HEK293 (cell line): Measurements from ENCODE around the gene PPFIBP1.

ENCODE experiments used
- CTCF ChIA-PET: fragments of 350-600 bp; formaldehyde crosslinking; extraction: SDS; loops from one replicate; lab custom pipeline; 2021; ENCODE audit warnings: antibody characterized with exemption; lab: Yijun Ruan, JAX
- POLR2A ChIA-PET: fragments of 300-600 bp; formaldehyde crosslinking; extraction: SDS; loops from one replicate; lab custom pipeline; 2020; ENCODE audit warnings: antibody characterized with exemption, inconsistent platforms; lab: Yijun Ruan, JAX
- H3K27ac ChIP-seq: fragments of 200-500 bp; sonication (Bioruptor generic); 2 replicates; pipeline ENCODE4 v1.5.1; 2014; ENCODE audit warnings: low read depth, low read length, control low read depth, inconsistent platforms; ENCODE audit errors: extremely low read depth
- H3K36me3 ChIP-seq, 2 experiments: fragments of 200-500 bp in 1 of 2; sonication (Bioruptor generic) in 1 of 2; 1 replicate in 1 of 2; 2 replicates in 1 of 2; pipeline ENCODE4 v1.5.1; 2014 to 2017; ENCODE audit warnings: inconsistent platforms in 2 of 2, low read length in 2 of 2; ENCODE audit not compliant: control insufficient read depth in 2 of 2, insufficient read depth in 1 of 2
- H3K4me1 ChIP-seq: fragments of 200-500 bp; sonication (Bioruptor generic); 2 replicates; pipeline ENCODE4 v1.5.1; 2014; ENCODE audit warnings: mild to moderate bottlenecking, low read length, inconsistent platforms; ENCODE audit not compliant: control insufficient read depth, insufficient read depth
- H3K4me3 ChIP-seq: 2 replicates; pipeline ENCODE4 v1.5.1; 2011; ENCODE audit warnings: low read depth, mild to moderate bottlenecking, control low read depth, low read length, moderate library complexity
- H3K9me3 ChIP-seq: fragments of 200-500 bp; sonication (Bioruptor generic); 2 replicates; pipeline ENCODE4 v1.5.1; 2014; ENCODE audit warnings: low read depth, low read length, inconsistent platforms; ENCODE audit not compliant: control insufficient read depth, insufficient read depth
- AEBP2 ChIP-seq: fragments of 450-650 bp; formaldehyde crosslinking; IDR thresholded peaks from 2 replicates; pipeline ENCODE4 v1.5.1; 2016; ENCODE audit warnings: missing biosample characterization, missing genetic modification characterization, borderline replicate concordance
- IKZF3 ChIP-seq: fragments of 450-650 bp; IDR thresholded peaks from 2 replicates; pipeline ENCODE4 v1.5.0; 2018; ENCODE audit warnings: missing biosample characterization, mild to moderate bottlenecking, missing genetic modification characterization, moderate library complexity
- OVOL3 ChIP-seq: fragments of 450-650 bp; formaldehyde crosslinking; IDR thresholded peaks from 2 replicates; pipeline ENCODE4 v1.5.1; 2016; ENCODE audit warnings: missing biosample characterization, missing genetic modification characterization
- PRDM4 ChIP-seq: fragments of 450-650 bp; formaldehyde crosslinking; IDR thresholded peaks from 2 replicates; pipeline ENCODE4 v1.5.1; 2017; ENCODE audit warnings: missing biosample characterization, missing genetic modification characterization
- WT1 ChIP-seq: fragments of 450-650 bp; formaldehyde crosslinking; IDR thresholded peaks from 2 replicates; pipeline ENCODE4 v1.5.1; 2016; ENCODE audit warnings: missing biosample characterization, missing genetic modification characterization
- ZBTB1 ChIP-seq: fragments of 450-650 bp; formaldehyde crosslinking; IDR thresholded peaks from 2 replicates; pipeline ENCODE4 v1.5.1; 2016; ENCODE audit warnings: missing biosample characterization, missing genetic modification characterization
- ZBTB26 ChIP-seq: fragments of 450-650 bp; formaldehyde crosslinking; optimal IDR thresholded peaks from 2 replicates; pipeline ENCODE3; 2016; ENCODE audit warnings: missing biosample characterization, mild to moderate bottlenecking, missing genetic modification characterization
- ZBTB6 ChIP-seq: fragments of 450-650 bp; formaldehyde crosslinking; IDR thresholded peaks from 2 replicates; pipeline ENCODE4 v1.5.1; 2017; ENCODE audit warnings: missing biosample characterization, missing genetic modification characterization
- ZFHX2 ChIP-seq: fragments of 450-650 bp; formaldehyde crosslinking; conservative IDR thresholded peaks from 2 replicates; pipeline ENCODE4 v1.5.1; 2016; ENCODE audit warnings: missing biosample characterization, missing genetic modification characterization
- ZFP37 ChIP-seq: fragments of 450-650 bp; formaldehyde crosslinking; IDR thresholded peaks from 2 replicates; pipeline ENCODE4 v1.5.1; 2016; ENCODE audit warnings: missing biosample characterization, missing genetic modification characterization
- ZIC2 ChIP-seq: fragments of 450-650 bp; formaldehyde crosslinking; IDR thresholded peaks from 2 replicates; pipeline ENCODE4 v1.5.1; 2016; ENCODE audit warnings: missing biosample characterization, missing genetic modification characterization
- ZNF112 ChIP-seq: fragments of 450-650 bp; formaldehyde crosslinking; IDR thresholded peaks from 2 replicates; pipeline ENCODE4 v1.5.0; 2017; ENCODE audit warnings: missing biosample characterization, missing genetic modification characterization
- ZNF140 ChIP-seq: fragments of 450-650 bp; formaldehyde crosslinking; IDR thresholded peaks from 2 replicates; pipeline ENCODE4 v1.5.1; 2016; ENCODE audit warnings: missing biosample characterization, missing genetic modification characterization
- ZNF169 ChIP-seq: fragments of 450-650 bp; formaldehyde crosslinking; IDR thresholded peaks from 2 replicates; pipeline ENCODE4 v1.5.1; 2016; ENCODE audit warnings: missing biosample characterization, missing genetic modification characterization
- ZNF302 ChIP-seq: fragments of 450-650 bp; formaldehyde crosslinking; IDR thresholded peaks from 2 replicates; pipeline ENCODE4 v1.5.1; 2016; ENCODE audit warnings: missing biosample characterization, missing genetic modification characterization, low read depth
- ZNF366 ChIP-seq: fragments of 450-650 bp; formaldehyde crosslinking; conservative IDR thresholded peaks from 2 replicates; pipeline ENCODE4 v1.5.1; 2016; ENCODE audit warnings: missing biosample characterization, missing genetic modification characterization
- ZNF394 ChIP-seq: fragments of 450-650 bp; formaldehyde crosslinking; IDR thresholded peaks from 2 replicates; pipeline ENCODE4 v1.5.1; 2016; ENCODE audit warnings: missing biosample characterization, missing genetic modification characterization, mild to moderate bottlenecking, moderate library complexity, borderline replicate concordance
- ZNF423 ChIP-seq: fragments of 450-650 bp; formaldehyde crosslinking; IDR thresholded peaks from 2 replicates; pipeline ENCODE4 v1.5.1; 2016; ENCODE audit warnings: missing biosample characterization, missing genetic modification characterization
- ZNF521 ChIP-seq: fragments of 450-650 bp; formaldehyde crosslinking; IDR thresholded peaks from 2 replicates; pipeline ENCODE4 v1.5.1; 2017; ENCODE audit warnings: missing biosample characterization, mild to moderate bottlenecking, missing genetic modification characterization
- ZNF530 ChIP-seq: fragments of 450-650 bp; formaldehyde crosslinking; IDR thresholded peaks from 2 replicates; pipeline ENCODE4 v1.5.1; 2016; ENCODE audit warnings: low read depth, missing biosample characterization, missing genetic modification characterization
- ZNF549 ChIP-seq: fragments of 450-650 bp; IDR thresholded peaks from 2 replicates; pipeline ENCODE4 v1.5.1; 2018; ENCODE audit warnings: missing biosample characterization, missing genetic modification characterization, mild to moderate bottlenecking, inconsistent platforms, moderate library complexity
- ZNF555 ChIP-seq: fragments of 450-650 bp; formaldehyde crosslinking; conservative IDR thresholded peaks from 2 replicates; pipeline ENCODE4 v1.5.1; 2017; ENCODE audit warnings: missing biosample characterization, mild to moderate bottlenecking, missing genetic modification characterization, inconsistent platforms
- ZNF610 ChIP-seq: fragments of 450-650 bp; formaldehyde crosslinking; IDR thresholded peaks from 2 replicates; pipeline ENCODE4 v1.5.1; 2016; ENCODE audit warnings: missing biosample characterization, missing genetic modification characterization, borderline replicate concordance
- ZNF621 ChIP-seq: fragments of 450-650 bp; formaldehyde crosslinking; IDR thresholded peaks from 2 replicates; pipeline ENCODE4 v1.5.1; 2017; ENCODE audit warnings: missing biosample characterization, missing genetic modification characterization
- ZNF629 ChIP-seq: fragments of 450-650 bp; formaldehyde crosslinking; IDR thresholded peaks from 2 replicates; pipeline ENCODE4 v1.5.1; 2017; ENCODE audit warnings: missing biosample characterization, missing genetic modification characterization
- ZNF670 ChIP-seq: fragments of 450-650 bp; formaldehyde crosslinking; IDR thresholded peaks from 2 replicates; pipeline ENCODE4 v1.5.1; 2016; ENCODE audit warnings: missing biosample characterization, missing genetic modification characterization, low read depth
- ZNF701 ChIP-seq: fragments of 450-650 bp; formaldehyde crosslinking; IDR thresholded peaks from 2 replicates; pipeline ENCODE4 v1.5.1; 2016; ENCODE audit warnings: missing biosample characterization, missing genetic modification characterization
- ZNF76 ChIP-seq: fragments of 450-650 bp; formaldehyde crosslinking; IDR thresholded peaks from 2 replicates; pipeline ENCODE4; 2016; ENCODE audit warnings: low read depth, missing biosample characterization, missing genetic modification characterization, borderline replicate concordance
- ZSCAN16 ChIP-seq: fragments of 450-650 bp; formaldehyde crosslinking; IDR thresholded peaks from 2 replicates; pipeline ENCODE4 v1.5.1; 2016; ENCODE audit warnings: missing biosample characterization, missing genetic modification characterization

PPFIBP1 gene

GRCh38 chr12:27711317-27711682, 187.3 kb downstream of the PPFIBP1 start (continued):
- TF ChIP-seq ZNF610 (no peak), ZNF140 (tag by site-specific recombination) (no peak), ZNF423 (no peak)
- TF ChIP-seq, all 188 proteins: peak for 3

- POLR2A ChIA-PET = no interaction called here
- TF ChIP-seq ZBTB1 (tag by site-specific recombination) (no peak), WT1 (tag by site-specific recombination) (no peak), ZNF302 (tag by site-specific recombination) (no peak), PRDM4 (tag by site-specific recombination) (no peak), ZNF621 (tag by site-specific recombination) (no peak), ZNF549 (tag by site-specific recombination) (no peak), ZNF112 (tag by site-specific recombination) (no peak), ZNF670 (tag by site-specific recombination) (no peak), ZNF169 (tag by site-specific recombination) (no peak), ZNF555 (tag by site-specific recombination) (no peak)
- H3K9me3 ChIP-seq = no peaks in the 10 kb centered on the region
- H3K4me3 ChIP-seq = peak overlapping the region; percentile 93
- H3K27ac ChIP-seq = no peak overlapping the region
- CTCF ChIA-PET = interaction anchor here (0.6 kb wide), 1 partner anchor 280 kb away, joined by 3 read pairs; no protein-coding TSS in a partner anchor
- peaks cover 25 to 26% of the 10 kb centered on the region in 2 experiments for H3K36me3 ChIP-seq
- 0 out of 2 replicates have a peak, but pooled peaks cover 2% of the 10 kb centered on the region for H3K4me1 ChIP-seq
Measured at GRCh38 chr12:27711967-27712366, 188.0 kb downstream of the PPFIBP1 start.

- Histone ChIP-seq H3K9me3 (no peaks in the 10 kb centered on the region), H3K4me3 (no peak overlapping the region), H3K36me3 (peaks cover 64 to 71% of the 10 kb centered on the region in 2 experiments), H3K27ac (no peak overlapping the region), H3K4me1 (no peaks in the 10 kb centered on the region)
- ChIA-PET CTCF (interaction anchor here (0.7 to 1.0 kb wide), 4 partner anchors 10 to 294 kb away, joined by 3 to 5 read pairs (median 4); no protein-coding TSS in a partner anchor), POLR2A (interaction anchor here (0.6 kb wide), 2 partner anchors 37 to 46 kb away, joined by 3 to 4 read pairs; no protein-coding TSS in a partner anchor)
- TF ChIP-seq ZFP37 (tag by site-specific recombination) = no peak
- TF ChIP-seq ZNF521 (tag by site-specific recombination) = no peak
- no peak for TF ChIP-seq ZNF629
- no peak for TF ChIP-seq ZNF423
- no peak for TF ChIP-seq ZBTB6 (tag by site-specific recombination)
- no peak for TF ChIP-seq IKZF3
- no peak for TF ChIP-seq OVOL3 (tag by site-specific recombination)
- TF ChIP-seq ZNF366 = no peak
- no peak for TF ChIP-seq AEBP2
- no peak for TF ChIP-seq ZSCAN16
- no peak for TF ChIP-seq ZNF394 (tag by site-specific recombination)
- no peak for TF ChIP-seq ZNF701 (tag by site-specific recombination)
- TF ChIP-seq ZNF76 (tag by site-specific recombination) = no peak
- TF ChIP-seq ZIC2 (tag by site-specific recombination) = no peak
- TF ChIP-seq ZBTB26 (tag by site-specific recombination) = no peak
- TF ChIP-seq ZNF530 (tag by site-specific recombination) = no peak
- TF ChIP-seq ZFHX2 (tag by site-specific recombination) = no peak
Measured at GRCh38 chr12:27723212-27723611, 199.2 kb downstream of the PPFIBP1 start.
